Stimulated activated CD8-positive, alpha-beta memory T cell treated with anti-CD3 and anti-CD28 coated beads, Interleukin-7, amount 100 ng/mL, for 48 hours (primary cell): ENCODE results near the gene ASPSCR1.
A peak's percentile ranks its signal among the peaks of the same experiment; 100 is the strongest.
"Not testable (repeated sequence)": the region's sequence is repeated elsewhere in the genome, so short reads cannot be mapped to it uniquely, and the experiment has no call there.

Source experiments
- DNase-seq, 2 donors: peaks; one replicate each; pipeline ENCODE4 v3.0.0-alpha.2; 2020; ENCODE audit warnings: low read depth in 1 of 2; ENCODE audit errors: extremely low read depth in 1 of 2

ASPSCR1 gene

DNA sequence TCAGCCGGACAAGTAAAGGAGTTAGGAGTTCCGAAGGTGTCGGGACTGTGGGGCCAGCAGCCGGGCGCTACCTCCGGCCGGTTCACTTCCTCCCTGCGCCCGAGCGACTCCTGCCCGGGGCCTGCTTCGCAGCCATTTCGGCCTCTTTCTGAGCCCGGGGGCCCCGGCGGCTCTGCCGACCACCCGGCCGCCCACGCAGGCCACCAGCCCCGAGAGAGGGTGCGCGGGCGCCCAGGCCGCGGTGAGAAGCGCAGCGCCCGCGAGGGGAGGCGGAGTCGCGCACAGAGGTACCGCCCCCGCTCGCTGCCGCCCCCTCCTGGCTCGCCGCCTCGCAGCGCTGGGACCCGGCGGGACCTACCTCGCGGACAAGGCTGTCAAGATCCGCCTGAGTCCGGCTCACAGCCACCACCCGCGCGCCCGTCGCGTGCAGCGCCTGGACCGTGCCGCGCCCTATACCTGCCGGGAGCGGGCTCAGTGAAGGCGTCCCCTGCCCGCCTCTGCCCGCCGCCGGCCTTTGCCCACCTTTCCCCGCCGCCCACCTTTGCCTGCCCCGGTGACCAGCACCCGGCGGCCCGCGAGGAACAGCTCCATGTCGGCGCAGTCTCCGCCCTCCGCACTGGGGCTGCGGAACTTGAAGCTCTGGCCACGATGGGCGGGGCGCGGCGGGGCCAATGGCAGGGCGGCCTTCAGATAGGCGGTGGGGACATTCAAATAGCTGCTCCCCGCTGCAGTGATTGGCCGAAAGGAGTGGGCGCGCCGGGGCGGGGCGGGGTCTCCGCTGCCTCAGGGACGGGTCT is 59.9 kb downstream of the ASPSCR1 start, which contains the start of gene DCXR:
DCXR (minus strand) TSS at position 606 of the 797 bp plus-strand sequence; CDS start at position 591, 15 bp downstream.
- peak; percentile 94 to 96 for DNase-seq

GRCh38 chr17:82037889-82038195 is 60.4 kb downstream of the ASPSCR1 start:
- DNase-seq, result no peak

- not testable (repeated sequence) for DNase-seq
These were observed 61.5 kb downstream of the ASPSCR1 start for GRCh38 chr17:82038796-82039409.

DNA sequence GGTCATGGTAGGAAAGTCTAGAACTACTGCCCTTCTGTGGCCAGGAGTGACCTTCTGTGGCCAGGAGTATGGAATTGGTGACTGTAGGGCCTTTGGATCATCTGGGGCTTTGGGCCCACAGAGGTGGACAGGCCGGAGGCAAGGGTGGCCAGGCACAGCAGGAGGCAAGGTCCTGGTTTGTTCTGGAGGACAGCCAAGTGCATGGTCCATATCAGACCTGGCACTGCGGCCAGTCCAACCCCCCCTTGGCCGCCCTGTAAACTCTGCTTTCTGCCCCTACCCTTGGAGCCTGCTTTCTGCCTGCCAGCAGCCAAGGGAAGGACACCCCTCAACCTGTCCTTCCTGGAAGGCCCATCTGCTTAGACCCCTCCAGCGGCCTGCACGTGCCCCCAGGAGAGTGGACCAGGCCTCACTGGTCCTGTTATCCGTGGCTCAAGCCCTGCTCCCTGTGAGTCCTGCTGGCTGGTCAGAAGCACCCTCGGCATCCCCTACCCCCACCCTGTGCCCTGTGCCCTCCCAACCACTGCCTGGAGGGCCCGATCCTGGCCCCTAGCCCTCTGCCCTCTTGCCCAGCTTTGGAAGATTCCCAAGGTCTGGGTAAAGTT is 62.4 kb downstream of the ASPSCR1 start:
- DNase-seq, result no peak

- no peak for DNase-seq
These were observed 63.9 kb downstream of the ASPSCR1 start for GRCh38 chr17:82041144-82041814.

DNA sequence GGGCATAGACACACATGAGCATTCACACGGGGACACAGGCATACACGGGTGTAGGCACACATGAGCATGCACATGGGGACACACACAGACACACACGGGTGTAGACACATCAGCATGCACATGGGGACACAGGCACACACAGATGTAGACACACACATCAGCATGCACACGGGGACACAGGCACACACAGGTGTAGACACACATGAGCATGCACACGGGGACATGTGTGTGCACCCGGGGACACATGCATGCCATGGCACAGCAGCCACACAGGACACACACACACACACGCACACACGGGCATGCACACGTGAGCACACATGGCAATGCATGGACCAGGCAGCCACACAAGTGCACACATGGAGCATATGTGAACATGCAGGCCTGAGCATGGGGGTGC is 65.2 kb downstream of the ASPSCR1 start:
- DNase-seq, result no peak

DNA sequence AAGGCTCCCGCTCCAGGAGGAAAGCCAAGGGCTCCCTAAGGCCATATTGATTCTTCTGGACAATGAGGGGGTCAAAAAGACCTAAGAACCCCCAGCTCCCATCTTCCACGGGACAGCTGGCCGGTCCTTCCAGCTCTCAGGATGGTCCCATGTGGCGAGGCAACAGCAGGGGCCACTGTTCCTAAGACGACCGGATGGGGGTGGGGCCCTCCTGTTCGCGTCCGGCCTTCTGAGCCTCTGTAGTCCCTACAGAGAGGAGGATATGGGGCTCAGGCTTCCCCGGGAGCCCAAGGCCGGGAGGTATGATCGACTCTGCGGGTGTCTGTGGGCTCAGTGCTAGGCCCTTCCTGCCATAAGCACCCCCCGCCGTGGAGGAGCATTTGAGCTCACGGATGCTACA is 66.1 kb downstream of the ASPSCR1 start:
- DNase-seq, result no peak

DNA sequence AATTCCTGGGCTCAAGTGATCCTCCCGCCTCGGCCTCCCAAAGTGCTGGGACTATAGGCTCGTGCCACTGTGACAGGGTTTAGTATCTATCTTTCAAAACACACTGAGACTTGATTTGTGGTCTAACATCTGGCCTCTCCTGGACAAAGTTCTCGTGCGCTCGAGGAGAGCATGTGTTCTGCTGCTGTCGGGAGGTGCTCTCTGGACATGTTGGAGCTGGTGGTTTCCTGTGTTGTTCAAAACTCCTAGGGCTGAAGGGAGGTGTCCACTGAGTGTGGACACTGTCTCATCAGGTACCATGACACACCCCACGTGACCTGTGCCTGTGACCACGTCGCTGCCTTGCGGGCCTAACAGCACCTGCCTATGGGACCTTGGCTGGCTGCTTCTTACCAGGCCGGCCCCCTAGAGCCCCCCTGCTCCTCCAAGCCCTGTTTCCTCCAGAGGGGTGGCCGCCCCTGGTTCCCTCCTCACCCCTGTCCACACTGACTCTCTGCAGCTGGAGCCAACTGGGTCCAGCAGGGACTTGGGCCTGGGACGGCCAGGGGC is 68.6 kb downstream of the ASPSCR1 start:
- no peak for DNase-seq

DNA sequence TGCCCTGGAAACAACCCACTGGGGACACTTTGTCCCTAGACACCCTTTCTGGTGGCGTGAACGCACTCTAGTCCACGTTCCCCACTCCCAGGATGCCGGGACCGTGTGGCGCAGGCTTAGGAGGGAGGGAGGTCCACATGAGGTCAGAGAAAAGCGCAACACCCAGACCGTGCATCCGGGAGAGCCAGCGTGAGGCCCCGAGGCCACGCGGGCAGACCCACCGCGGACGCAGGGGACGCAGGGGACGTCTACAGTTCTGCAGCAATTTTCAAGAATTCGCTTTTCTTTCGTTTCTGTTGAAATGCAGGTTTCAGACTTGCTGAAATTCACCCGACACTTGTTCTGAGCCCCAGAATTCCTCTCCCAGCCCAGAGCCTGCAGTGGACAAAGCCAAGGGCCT is 69.5 kb downstream of the ASPSCR1 start:
- DNase-seq, result no peak

DNA sequence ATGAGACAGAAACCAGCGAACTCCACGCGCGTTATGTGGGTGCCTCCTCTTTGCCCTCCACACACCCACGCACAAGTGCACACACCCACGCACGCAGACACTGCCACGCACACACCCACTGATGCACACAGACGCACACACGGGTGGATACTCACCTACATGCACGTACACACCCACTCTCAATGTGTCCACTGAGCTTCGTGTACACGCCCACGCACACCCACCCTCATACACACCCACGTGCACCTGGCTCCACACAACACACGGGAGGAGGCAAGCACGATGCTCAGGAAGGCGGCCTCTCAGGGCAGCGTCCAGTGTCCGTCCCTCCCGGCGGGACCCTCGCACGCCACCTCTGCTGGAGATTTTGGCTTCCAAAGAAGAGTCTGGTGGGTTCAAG is 70.0 kb downstream of the ASPSCR1 start:
- DNase-seq, result no peak

DNA sequence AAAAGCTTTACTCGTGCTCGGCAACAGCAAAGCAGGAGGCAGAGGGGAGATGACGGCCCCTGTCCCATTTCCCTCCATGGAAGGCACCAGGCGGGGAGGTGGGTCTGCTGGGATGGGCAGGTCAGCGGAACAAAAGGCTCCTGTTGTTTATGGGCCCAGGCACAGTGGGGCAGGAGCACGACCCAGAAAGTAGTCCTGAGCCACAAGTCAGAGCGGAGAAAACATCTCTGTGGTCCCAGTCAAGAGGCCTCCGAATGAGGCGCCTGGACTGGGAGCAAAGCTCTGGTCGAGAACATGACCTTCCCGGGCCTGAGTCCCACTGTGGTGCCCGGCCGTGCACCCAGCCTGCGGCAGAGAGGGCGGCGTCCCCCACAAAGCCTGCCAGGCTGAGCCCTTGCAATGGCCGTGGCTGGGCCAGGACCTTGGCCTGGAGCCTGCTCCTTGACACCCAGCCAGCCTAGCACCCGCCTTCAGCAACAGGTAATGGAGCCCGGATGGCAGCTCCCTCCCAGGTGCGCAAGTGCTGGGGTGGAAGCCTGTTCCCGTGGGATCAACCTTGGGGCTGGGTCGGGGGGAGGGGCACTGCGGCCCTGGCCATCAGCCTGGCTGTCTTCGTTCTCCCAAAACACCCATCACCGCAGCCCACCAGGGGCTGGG is 70.6 kb downstream of the ASPSCR1 start:
- DNase-seq, result no peak

GRCh38 chr17:82048571-82048971 is 71.1 kb downstream of the ASPSCR1 start:
- no peak for DNase-seq

GRCh38 chr17:82049106-82049505 is 71.7 kb downstream of the ASPSCR1 start:
- no peak for DNase-seq

- no peak for DNase-seq
These were observed 72.1 kb downstream of the ASPSCR1 start for GRCh38 chr17:82049521-82049971.

GRCh38 chr17:82050152-82050760 is 72.8 kb downstream of the ASPSCR1 start:
- no peak for DNase-seq

DNA sequence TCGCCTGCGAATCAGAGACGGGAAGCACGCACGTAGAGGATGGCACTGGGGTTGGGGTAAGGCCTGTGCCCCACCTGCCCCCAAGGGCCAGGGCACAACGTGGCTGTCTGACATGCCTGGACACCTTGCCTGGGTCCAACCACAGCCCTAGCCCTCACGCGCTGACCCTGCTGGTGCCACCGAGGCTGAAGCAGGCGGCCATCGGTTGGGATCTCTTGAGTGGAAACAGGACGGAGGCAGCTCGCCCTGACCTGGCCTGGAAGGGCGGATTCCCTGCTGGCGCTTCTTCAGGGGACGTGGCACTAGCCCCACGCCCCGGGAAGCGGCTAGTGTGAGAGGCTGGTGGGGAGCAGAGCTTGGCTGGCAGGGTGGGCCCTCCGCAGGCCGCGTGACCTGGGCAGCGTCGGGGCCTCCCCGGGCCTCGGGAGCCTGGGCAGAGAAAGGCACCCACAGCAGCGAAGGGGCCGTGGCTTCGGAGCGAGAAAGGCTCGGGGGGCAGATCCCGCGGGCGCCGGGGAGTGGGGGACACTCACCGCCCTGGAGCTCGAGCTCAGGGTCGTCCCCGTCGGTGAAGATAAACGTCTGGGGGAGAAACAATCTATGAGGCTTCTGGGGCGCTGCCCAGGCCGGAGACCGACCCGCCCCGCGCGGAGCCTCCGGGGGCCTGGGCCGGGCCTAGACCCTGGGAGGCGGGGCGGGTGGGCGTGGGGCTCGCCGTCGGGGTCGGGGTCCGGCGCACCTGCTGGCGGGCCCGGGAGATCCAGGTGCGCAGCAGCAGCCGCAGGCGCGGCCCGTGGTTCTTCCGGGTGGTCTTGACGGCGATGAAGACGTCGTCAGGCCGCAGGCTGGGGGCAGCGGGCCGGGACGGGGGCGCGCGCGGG is 73.6 kb downstream of the ASPSCR1 start:
- no peak for DNase-seq

- DNase-seq, result peak; percentile 76 to 78
These were observed 74.6 kb downstream of the ASPSCR1 start, which contains the start of the genes GPS1 and RFNG for GRCh38 chr17:82051776-82052637. Gene GPS1 (plus strand): TSS chr17:82051898. CDS start chr17:82051932, 34 bp downstream. Gene RFNG (minus strand): TSS chr17:82051811. CDS start chr17:82051766, 45 bp downstream.

- no peak for DNase-seq
These were observed 75.2 kb downstream of the ASPSCR1 start for GRCh38 chr17:82052638-82053059.
